HEK293 (cell line): ENCODE measurements around the gene APOLD1.

Source experiments
- CTCF ChIA-PET: fragments of 350-600 bp; formaldehyde crosslinking; extraction: SDS; loops from one replicate; lab custom pipeline; 2021; ENCODE audit warnings: antibody characterized with exemption; lab: Yijun Ruan, JAX
- POLR2A ChIA-PET: fragments of 300-600 bp; formaldehyde crosslinking; extraction: SDS; loops from one replicate; lab custom pipeline; 2020; ENCODE audit warnings: antibody characterized with exemption, inconsistent platforms; lab: Yijun Ruan, JAX
- H3K27ac ChIP-seq: fragments of 200-500 bp; sonication (Bioruptor generic); 2 replicates; pipeline ENCODE4 v1.5.1; 2014; ENCODE audit warnings: low read depth, low read length, control low read depth, inconsistent platforms; ENCODE audit errors: extremely low read depth
- H3K36me3 ChIP-seq, 2 experiments: fragments of 200-500 bp in 1 of 2; sonication (Bioruptor generic) in 1 of 2; 1 replicate in 1 of 2; 2 replicates in 1 of 2; pipeline ENCODE4 v1.5.1; 2014 to 2017; ENCODE audit warnings: inconsistent platforms in 2 of 2, low read length in 2 of 2; ENCODE audit not compliant: control insufficient read depth in 2 of 2, insufficient read depth in 1 of 2
- H3K4me1 ChIP-seq: fragments of 200-500 bp; sonication (Bioruptor generic); 2 replicates; pipeline ENCODE4 v1.5.1; 2014; ENCODE audit warnings: mild to moderate bottlenecking, low read length, inconsistent platforms; ENCODE audit not compliant: control insufficient read depth, insufficient read depth
- H3K4me3 ChIP-seq: 2 replicates; pipeline ENCODE4 v1.5.1; 2011; ENCODE audit warnings: low read depth, mild to moderate bottlenecking, control low read depth, low read length, moderate library complexity
- H3K9me3 ChIP-seq: fragments of 200-500 bp; sonication (Bioruptor generic); 2 replicates; pipeline ENCODE4 v1.5.1; 2014; ENCODE audit warnings: low read depth, low read length, inconsistent platforms; ENCODE audit not compliant: control insufficient read depth, insufficient read depth
- IKZF3 ChIP-seq: fragments of 450-650 bp; IDR thresholded peaks from 2 replicates; pipeline ENCODE4 v1.5.0; 2018; ENCODE audit warnings: missing biosample characterization, mild to moderate bottlenecking, missing genetic modification characterization, moderate library complexity
- KLF16 ChIP-seq: fragments of 450-650 bp; formaldehyde crosslinking; IDR thresholded peaks from 2 replicates; pipeline ENCODE4 v1.5.1; 2017; ENCODE audit warnings: missing biosample characterization, missing genetic modification characterization
- KLF8 ChIP-seq: fragments of 450-650 bp; formaldehyde crosslinking; IDR thresholded peaks from 2 replicates; pipeline ENCODE4 v1.5.1; 2016; ENCODE audit warnings: missing biosample characterization, missing genetic modification characterization
- SCRT2 ChIP-seq: fragments of 450-650 bp; formaldehyde crosslinking; IDR thresholded peaks from 2 replicates; pipeline ENCODE4 v1.5.1; 2016; ENCODE audit warnings: missing biosample characterization, missing genetic modification characterization
- TCF7L2 ChIP-seq: IDR thresholded peaks from 2 replicates; pipeline ENCODE4 v1.6.1; 2011; ENCODE audit warnings: low read depth, mild to moderate bottlenecking, inconsistent platforms, low read length, moderate library complexity, borderline replicate concordance
- YY1 ChIP-seq: fragments of 450-650 bp; formaldehyde crosslinking; IDR thresholded peaks from 2 replicates; pipeline ENCODE4 v1.5.1; 2018; ENCODE audit warnings: missing biosample characterization, missing genetic modification characterization
- ZBTB17 ChIP-seq: fragments of 450-650 bp; formaldehyde crosslinking; IDR thresholded peaks from 2 replicates; pipeline ENCODE4 v1.5.1; 2016; ENCODE audit warnings: missing biosample characterization, missing genetic modification characterization
- ZFHX2 ChIP-seq: fragments of 450-650 bp; formaldehyde crosslinking; conservative IDR thresholded peaks from 2 replicates; pipeline ENCODE4 v1.5.1; 2016; ENCODE audit warnings: missing biosample characterization, missing genetic modification characterization
- ZNF221 ChIP-seq: fragments of 450-650 bp; formaldehyde crosslinking; IDR thresholded peaks from 2 replicates; pipeline ENCODE4 v1.5.1; 2017; ENCODE audit warnings: missing biosample characterization, missing genetic modification characterization, borderline replicate concordance
- ZNF223 ChIP-seq: fragments of 450-650 bp; formaldehyde crosslinking; IDR thresholded peaks from 2 replicates; pipeline ENCODE4 v1.5.1; 2016; ENCODE audit warnings: missing biosample characterization, missing genetic modification characterization
- ZNF37A ChIP-seq: fragments of 450-650 bp; IDR thresholded peaks from 2 replicates; pipeline ENCODE4 v1.5.1; 2018; ENCODE audit warnings: missing biosample characterization, missing genetic modification characterization
- ZNF585B ChIP-seq: fragments of 450-650 bp; formaldehyde crosslinking; IDR thresholded peaks from 2 replicates; pipeline ENCODE4 v1.5.1; 2016; ENCODE audit warnings: missing biosample characterization, missing genetic modification characterization
- ZNF623 ChIP-seq: fragments of 450-650 bp; formaldehyde crosslinking; IDR thresholded peaks from 2 replicates; pipeline ENCODE4 v1.5.1; 2016; ENCODE audit warnings: missing biosample characterization, missing genetic modification characterization
- ZNF76 ChIP-seq: fragments of 450-650 bp; formaldehyde crosslinking; IDR thresholded peaks from 2 replicates; pipeline ENCODE4; 2016; ENCODE audit warnings: low read depth, missing biosample characterization, missing genetic modification characterization, borderline replicate concordance
- TF ChIP-seq, protein P1 (sequence below): fragments of 450-650 bp; formaldehyde crosslinking; IDR thresholded peaks from 2 replicates; pipeline ENCODE4 v1.5.1; 2016; ENCODE audit warnings: missing biosample characterization, missing genetic modification characterization
- TF ChIP-seq, protein P2 (sequence below): fragments of 450-650 bp; IDR thresholded peaks from 2 replicates; pipeline ENCODE4 v1.5.1; 2018; ENCODE audit warnings: missing biosample characterization, mild to moderate bottlenecking, missing genetic modification characterization
- TF ChIP-seq, protein P3 (sequence below): fragments of 450-650 bp; formaldehyde crosslinking; IDR thresholded peaks from 2 replicates; pipeline ENCODE4 v1.5.1; 2016; ENCODE audit warnings: missing biosample characterization, missing genetic modification characterization
- TF ChIP-seq, protein P4 (sequence below): IDR thresholded peaks from 2 replicates; pipeline ENCODE4 v1.6.1; 2011; ENCODE audit warnings: mild to moderate bottlenecking, low read depth, low read length, borderline replicate concordance

The APOLD1 gene

DNA sequence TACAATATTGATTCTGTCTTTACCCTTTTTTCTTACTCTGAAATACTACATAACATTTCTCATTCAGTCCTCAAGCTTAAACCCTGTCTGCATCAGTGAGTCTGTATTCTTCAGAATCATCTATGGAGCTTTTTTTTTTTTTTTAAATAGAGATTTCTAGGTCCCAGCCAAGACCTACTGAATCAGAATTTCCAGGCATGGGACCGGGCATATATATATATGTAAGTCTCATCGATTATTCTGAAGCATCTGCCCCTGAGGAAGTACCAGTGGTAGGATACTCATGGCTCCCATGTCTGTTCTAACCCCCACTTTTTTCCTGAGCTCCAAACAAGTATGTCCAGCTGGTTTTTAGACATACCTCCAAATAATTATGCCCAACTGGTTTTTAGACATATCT, 33.8 kb downstream of the APOLD1 start:
- POLR2A ChIA-PET, result interaction anchor here (0.6 to 2.6 kb wide), 13 partner anchors 16 to 493 kb away, joined by 3 to 20 read pairs (median 3); partner anchors contain the start of gene GPRC5A
- no peak overlapping the region for H3K27ac ChIP-seq
- peaks cover 48 to 72% of the 10 kb centered on the region in 2 experiments for H3K36me3 ChIP-seq
- no peak overlapping the region for H3K4me3 ChIP-seq
- peaks cover 6% of the 10 kb centered on the region for H3K4me1 ChIP-seq
- CTCF ChIA-PET, result interaction anchor here (0.6 to 4.6 kb wide), 5 partner anchors 18 to 260 kb away, joined by 3 to 28 read pairs (median 5); no protein-coding TSS in a partner anchor
- no peak for TF ChIP-seq ZNF223 (tag by site-specific recombination)
- TF ChIP-seq ZNF221 (tag by site-specific recombination), result no peak
- no peak for TF ChIP-seq ZNF76 (tag by site-specific recombination)
- TF ChIP-seq SCRT2, result no peak
- no peak for TF ChIP-seq ZNF585B (tag by site-specific recombination)
- no peak for TF ChIP-seq ZFHX2 (tag by site-specific recombination)
- TF ChIP-seq, protein P1, sequence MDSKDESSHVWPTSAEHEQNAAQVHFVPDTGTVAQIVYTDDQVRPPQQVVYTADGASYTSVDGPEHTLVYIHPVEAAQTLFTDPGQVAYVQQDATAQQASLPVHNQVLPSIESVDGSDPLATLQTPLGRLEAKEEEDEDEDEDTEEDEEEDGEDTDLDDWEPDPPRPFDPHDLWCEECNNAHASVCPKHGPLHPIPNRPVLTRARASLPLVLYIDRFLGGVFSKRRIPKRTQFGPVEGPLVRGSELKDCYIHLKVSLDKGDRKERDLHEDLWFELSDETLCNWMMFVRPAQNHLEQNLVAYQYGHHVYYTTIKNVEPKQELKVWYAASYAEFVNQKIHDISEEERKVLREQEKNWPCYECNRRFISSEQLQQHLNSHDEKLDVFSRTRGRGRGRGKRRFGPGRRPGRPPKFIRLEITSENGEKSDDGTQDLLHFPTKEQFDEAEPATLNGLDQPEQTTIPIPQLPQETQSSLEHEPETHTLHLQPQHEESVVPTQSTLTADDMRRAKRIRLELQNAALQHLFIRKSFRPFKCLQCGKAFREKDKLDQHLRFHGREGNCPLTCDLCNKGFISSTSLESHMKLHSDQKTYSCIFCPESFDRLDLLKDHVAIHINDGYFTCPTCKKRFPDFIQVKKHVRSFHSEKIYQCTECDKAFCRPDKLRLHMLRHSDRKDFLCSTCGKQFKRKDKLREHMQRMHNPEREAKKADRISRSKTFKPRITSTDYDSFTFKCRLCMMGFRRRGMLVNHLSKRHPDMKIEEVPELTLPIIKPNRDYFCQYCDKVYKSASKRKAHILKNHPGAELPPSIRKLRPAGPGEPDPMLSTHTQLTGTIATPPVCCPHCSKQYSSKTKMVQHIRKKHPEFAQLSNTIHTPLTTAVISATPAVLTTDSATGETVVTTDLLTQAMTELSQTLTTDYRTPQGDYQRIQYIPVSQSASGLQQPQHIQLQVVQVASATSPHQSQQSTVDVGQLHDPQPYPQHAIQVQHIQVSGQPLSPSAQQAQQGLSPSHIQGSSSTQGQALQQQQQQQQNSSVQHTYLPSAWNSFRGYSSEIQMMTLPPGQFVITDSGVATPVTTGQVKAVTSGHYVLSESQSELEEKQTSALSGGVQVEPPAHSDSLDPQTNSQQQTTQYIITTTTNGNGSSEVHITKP, result no peak
- TF ChIP-seq, protein P2, sequence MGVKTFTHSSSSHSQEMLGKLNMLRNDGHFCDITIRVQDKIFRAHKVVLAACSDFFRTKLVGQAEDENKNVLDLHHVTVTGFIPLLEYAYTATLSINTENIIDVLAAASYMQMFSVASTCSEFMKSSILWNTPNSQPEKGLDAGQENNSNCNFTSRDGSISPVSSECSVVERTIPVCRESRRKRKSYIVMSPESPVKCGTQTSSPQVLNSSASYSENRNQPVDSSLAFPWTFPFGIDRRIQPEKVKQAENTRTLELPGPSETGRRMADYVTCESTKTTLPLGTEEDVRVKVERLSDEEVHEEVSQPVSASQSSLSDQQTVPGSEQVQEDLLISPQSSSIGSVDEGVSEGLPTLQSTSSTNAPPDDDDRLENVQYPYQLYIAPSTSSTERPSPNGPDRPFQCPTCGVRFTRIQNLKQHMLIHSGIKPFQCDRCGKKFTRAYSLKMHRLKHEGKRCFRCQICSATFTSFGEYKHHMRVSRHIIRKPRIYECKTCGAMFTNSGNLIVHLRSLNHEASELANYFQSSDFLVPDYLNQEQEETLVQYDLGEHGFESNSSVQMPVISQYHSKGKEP (tag by site-specific recombination), result no peak
- TF ChIP-seq, all 188 proteins: peak for 0
- no peaks in the 10 kb centered on the region for H3K9me3 ChIP-seq

DNA sequence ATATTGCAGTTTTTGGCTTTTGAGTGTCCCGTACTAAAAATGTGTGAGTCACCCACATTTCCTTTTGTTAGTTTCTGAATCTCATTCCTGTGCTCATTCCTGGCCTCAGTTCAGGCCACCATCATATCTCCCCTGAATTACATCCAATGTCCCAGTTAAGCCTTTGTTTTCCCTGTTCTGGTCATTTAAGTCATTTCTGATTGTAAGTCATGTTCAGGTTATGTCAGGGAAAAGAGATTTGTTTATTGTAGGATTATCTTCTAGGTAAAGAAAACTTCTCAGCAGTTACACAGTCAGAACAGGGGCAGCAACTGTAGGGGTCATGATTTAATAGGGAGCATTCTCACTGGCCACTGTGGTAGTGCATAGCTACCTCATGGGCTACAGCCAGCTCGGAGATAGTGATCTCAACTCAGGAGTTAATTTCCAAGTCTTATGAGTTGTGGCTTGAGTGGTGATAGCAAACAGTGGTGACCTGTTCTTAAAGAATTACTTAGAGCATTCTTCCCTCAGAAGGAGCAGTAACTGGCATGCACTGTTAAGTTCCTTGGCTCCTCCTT, 34.4 kb downstream of the APOLD1 start:
- H3K4me3 ChIP-seq, result no peak overlapping the region
- ChIA-PET POLR2A (interaction anchor here (0.6 to 2.6 kb wide), 7 partner anchors 17 to 72 kb away, joined by 3 to 20 read pairs (median 4); partner anchors contain the start of gene GPRC5A), CTCF (interaction anchor here (0.6 to 4.6 kb wide), 4 partner anchors 17 to 123 kb away, joined by 3 to 28 read pairs (median 4); no protein-coding TSS in a partner anchor)
- H3K9me3 ChIP-seq, result no peaks in the 10 kb centered on the region
- peaks cover 45 to 76% of the 10 kb centered on the region in 2 experiments for H3K36me3 ChIP-seq
- H3K27ac ChIP-seq, result no peak overlapping the region
- peaks cover 5% of the 10 kb centered on the region; the same call in 1 of the 2 replicates for H3K4me1 ChIP-seq
- TF ChIP-seq KLF8 (no peak; the same call in 1 of the 2 replicates), ZBTB17 (no peak), ZNF37A (tag by site-specific recombination) (no peak), KLF16 (tag by site-specific recombination) (no peak), IKZF3 (tag by site-specific recombination) (no peak), TCF7L2 (no peak), ZNF623 (no peak), YY1 (tag by site-specific recombination) (no peak)
- TF ChIP-seq, protein P3, sequence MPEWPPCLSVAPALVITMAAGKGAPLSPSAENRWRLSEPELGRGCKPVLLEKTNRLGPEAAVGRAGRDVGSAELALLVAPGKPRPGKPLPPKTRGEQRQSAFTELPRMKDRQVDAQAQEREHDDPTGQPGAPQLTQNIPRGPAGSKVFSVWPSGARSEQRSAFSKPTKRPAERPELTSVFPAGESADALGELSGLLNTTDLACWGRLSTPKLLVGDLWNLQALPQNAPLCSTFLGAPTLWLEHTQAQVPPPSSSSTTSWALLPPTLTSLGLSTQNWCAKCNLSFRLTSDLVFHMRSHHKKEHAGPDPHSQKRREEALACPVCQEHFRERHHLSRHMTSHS, result no peak
- TF ChIP-seq, protein P1, result peak; percentile 24
- TF ChIP-seq, protein P4, sequence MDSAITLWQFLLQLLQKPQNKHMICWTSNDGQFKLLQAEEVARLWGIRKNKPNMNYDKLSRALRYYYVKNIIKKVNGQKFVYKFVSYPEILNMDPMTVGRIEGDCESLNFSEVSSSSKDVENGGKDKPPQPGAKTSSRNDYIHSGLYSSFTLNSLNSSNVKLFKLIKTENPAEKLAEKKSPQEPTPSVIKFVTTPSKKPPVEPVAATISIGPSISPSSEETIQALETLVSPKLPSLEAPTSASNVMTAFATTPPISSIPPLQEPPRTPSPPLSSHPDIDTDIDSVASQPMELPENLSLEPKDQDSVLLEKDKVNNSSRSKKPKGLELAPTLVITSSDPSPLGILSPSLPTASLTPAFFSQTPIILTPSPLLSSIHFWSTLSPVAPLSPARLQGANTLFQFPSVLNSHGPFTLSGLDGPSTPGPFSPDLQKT, result no peak
